ENCODE data around the gene SPATA6. TPM values are rescaled to one million over a fixed set of nuclear protein-coding genes. Genes with fewer than 3 reads are reported as not detected.
"Not testable (repeated sequence)": the region's sequence is repeated elsewhere in the genome, so short reads cannot be mapped to it uniquely, and the experiment has no call there.

SPATA6 gene
- total and polyA plus RNA-seq, 2 of the 8 experiments (the other 6 are each of a cell fraction or from before 2014, with no cell fraction given) = 2.4 to 17.2 TPM

DNA sequence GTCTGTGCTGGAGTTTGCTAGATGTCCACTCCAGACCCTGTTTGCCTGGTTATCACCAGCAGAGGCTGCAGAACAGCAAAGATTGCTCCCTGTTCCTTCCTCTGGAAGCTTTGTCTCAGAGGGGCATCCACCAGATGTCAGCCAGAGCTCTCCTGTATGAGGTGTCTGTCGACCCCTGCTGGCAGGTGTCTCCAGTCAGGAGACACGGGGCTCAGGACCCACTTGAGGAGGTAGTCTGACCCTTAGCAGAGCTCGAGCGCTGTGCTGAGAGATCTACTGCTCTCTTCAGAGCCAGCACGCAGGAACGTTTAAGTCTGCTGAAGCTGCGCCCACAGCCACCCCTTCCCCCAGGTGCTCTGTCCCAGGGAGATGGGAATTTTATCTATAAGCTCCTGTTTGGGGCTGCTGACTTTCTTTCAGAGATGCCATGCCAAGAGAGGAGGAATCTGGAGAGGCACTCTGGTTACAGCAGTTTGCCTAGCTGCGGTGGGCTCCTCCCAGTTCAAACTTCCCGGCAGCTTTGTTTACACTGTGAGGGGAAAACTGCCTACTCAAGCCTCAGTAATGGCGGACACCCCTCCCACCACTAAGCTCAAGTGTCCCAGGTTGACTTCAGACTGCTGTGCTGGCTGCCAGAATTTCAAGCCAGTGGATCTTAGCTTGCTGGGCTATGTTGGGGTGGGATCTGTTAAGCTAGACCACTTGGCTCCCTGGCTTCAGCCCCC lies 187.1 kb downstream of the SPATA6 start:
- H3K4me3 ChIP-seq (ENCODE audit: extremely low read depth in 1 of 4, insufficient read depth in 2 of 4, low read depth in 3 of 4, low read length in 4 of 4); H4K5ac ChIP-seq (ENCODE audit: insufficient read length, low read depth, low read length); H3K56ac ChIP-seq (replicated peaks; ENCODE audit: insufficient read length, low read depth, low read length); H2BK120ac ChIP-seq (replicated peaks; ENCODE audit: low read depth, low read length); H3K79me1 ChIP-seq (ENCODE audit: low read depth, low read length); H3K18ac ChIP-seq (ENCODE audit: extremely low read depth, low read length); H3K4ac ChIP-seq (replicated peaks; ENCODE audit: insufficient read length, low read depth, low read length); H3K23me2 ChIP-seq (ENCODE audit: low read depth, low read length); H2BK15ac ChIP-seq (ENCODE audit: low read length); H3K9me3 ChIP-seq (ENCODE audit: insufficient read depth in 2 of 2, low read depth in 1 of 2, low read length in 1 of 2); H3K36me3 ChIP-seq (ENCODE audit: control insufficient read depth in 2 of 4, insufficient read depth in 4 of 4, low read length in 3 of 4); H4K91ac ChIP-seq (replicated peaks; ENCODE audit: insufficient read length, low read length); DNase-seq (ENCODE audit: low read depth in 1 of 2, low spot score in 2 of 2); H3K4me2 ChIP-seq (ENCODE audit: insufficient read depth in 1 of 2, low read depth in 2 of 2, low read length in 2 of 2); H2BK20ac ChIP-seq (ENCODE audit: low read length); H3K27ac ChIP-seq (ENCODE audit: low read depth, low read length); H4K8ac ChIP-seq (ENCODE audit: extremely low read depth, insufficient read depth, low read length); H3K14ac ChIP-seq (ENCODE audit: insufficient read length); FAIRE-seq; H2BK5ac ChIP-seq (ENCODE audit: low read depth, low read length); H4K20me1 ChIP-seq (replicated peaks in 1 of 2; ENCODE audit: control insufficient read depth in 1 of 2, insufficient read depth in 2 of 2, low read length in 2 of 2); H3K23ac ChIP-seq (ENCODE audit: insufficient read length); H3K27me3 ChIP-seq (replicated peaks in 1 of 4; ENCODE audit: control insufficient read depth in 3 of 4, extremely low read depth in 1 of 4, insufficient read depth in 3 of 4, low read length in 3 of 4); H2AFZ ChIP-seq (ENCODE audit: low read length); H2AK5ac ChIP-seq (ENCODE audit: low read depth, low read length); H3K4me1 ChIP-seq (replicated peaks in 1 of 4; ENCODE audit: control insufficient read depth in 3 of 4, insufficient read depth in 4 of 4, low read length in 3 of 4); H3K79me2 ChIP-seq (ENCODE audit: control insufficient read depth in 1 of 2, insufficient read depth in 2 of 2, low read length in 2 of 2); H3K9ac ChIP-seq (replicated peaks in 1 of 4; ENCODE audit: extremely low read depth in 1 of 4, low read depth in 3 of 4, low read length in 3 of 4); H2BK12ac ChIP-seq (ENCODE audit: low read depth, low read length): not testable (repeated sequence)
- CTCF ChIA-PET (ENCODE audit: partially characterized antibody) = interaction anchor here (0.6 to 1.3 kb wide), 3 partner anchors 130 to 215 kb away, joined by 3 read pairs; no protein-coding TSS in a partner anchor
- TF ChIP-seq CTCF (IDR thresholded peaks at IDR 0.05; ENCODE audit: control extremely low read depth in 1 of 3, insufficient read depth in 1 of 3, low read depth in 1 of 3, low read length in 3 of 3) = peak in 2 of 3 experiments; percentile 6 to 28; a peak in 2 of 4 replicates
- POLR2A ChIA-PET (ENCODE audit: partially characterized antibody) = interaction anchor here (1.3 kb wide), 1 partner anchor 14 kb away, joined by 3 read pairs; no protein-coding TSS in a partner anchor
- 88% methylated on average over 10 of the region's 10 CpGs; no CpG with 5 or more reads in 1 of the 2 experiments for WGBS, 2 experiments (ENCODE audit: extremely low coverage in 1 of 2, insufficient coverage in 1 of 2, insufficient read length in 1 of 2, insufficient replicate concordance in 2 of 2, low coverage in 1 of 2, low lambda C conversion rate in 2 of 2, missing lambda C conversion rate in 1 of 2)

Data from H1 (cell line).